ENCODE measurements around the gene AP1G2. TPM values are rescaled to one million over a fixed set of nuclear protein-coding genes. Genes with fewer than 3 reads are reported as not detected.

The AP1G2 gene
- total and polyA plus RNA-seq, 2 of the 13 experiments (the other 11 are each of a cell fraction or from before 2014, with no cell fraction given), result 96.9 to 611 TPM

- TF ChIP-seq ZNF878 (CRISPR knock-in tag; IDR thresholded peaks at IDR 0.05), result no peak
- peak; percentile 57; the same call in 1 of the 2 replicates for TF ChIP-seq RXRB (CRISPR knock-in tag; IDR thresholded peaks at IDR 0.05; ENCODE audit: borderline replicate concordance)
- peak; percentile 95 for TF ChIP-seq ZNF772 (CRISPR knock-in tag; IDR thresholded peaks at IDR 0.05)
- peak; percentile 74; the same call in 1 of the 2 replicates for TF ChIP-seq POGZ (CRISPR knock-in tag; IDR thresholded peaks at IDR 0.05)
- no peak for TF ChIP-seq ATF7 (IDR thresholded peaks at IDR 0.05)
- TF ChIP-seq ATF7 (CRISPR knock-in tag; IDR thresholded peaks at IDR 0.05), result no peak; the same call in 1 of the 2 replicates
- no peak for TF ChIP-seq MTA3 (CRISPR knock-in tag; IDR thresholded peaks at IDR 0.05)
- no peak for TF ChIP-seq ZFAT (CRISPR knock-in tag; conservative IDR thresholded peaks at IDR 0.05)
- TF ChIP-seq ZNF430 (CRISPR knock-in tag; IDR thresholded peaks at IDR 0.05), result peak; percentile 92; the same call in 1 of the 2 replicates
- TF ChIP-seq HOMEZ (CRISPR knock-in tag; IDR thresholded peaks at IDR 0.05; ENCODE audit: low read depth), result no peak; the same call in none of the 2 replicates
- no peak for TF ChIP-seq TEAD3 (CRISPR knock-in tag; optimal IDR thresholded peaks at IDR 0.05; ENCODE audit: borderline replicate concordance)
- peak; percentile 87 for TF ChIP-seq BRD4 (CRISPR knock-in tag; IDR thresholded peaks at IDR 0.05)
- TF ChIP-seq MTF2 (CRISPR knock-in tag; IDR thresholded peaks at IDR 0.05; ENCODE audit: borderline replicate concordance), result no peak; the same call in 1 of the 2 replicates
- TF ChIP-seq USF2 (IDR thresholded peaks at IDR 0.05; ENCODE audit: low read depth, low read length), result no peak
- peak; percentile 19; the same call in 1 of the 2 replicates for TF ChIP-seq USF2 (CRISPR knock-in tag; IDR thresholded peaks at IDR 0.05; ENCODE audit: borderline replicate concordance)
- TF ChIP-seq ZNF737 (CRISPR knock-in tag; IDR thresholded peaks at IDR 0.05; ENCODE audit: borderline replicate concordance), result no peak
- peak; percentile 91 for TF ChIP-seq ARID4A (CRISPR knock-in tag; IDR thresholded peaks at IDR 0.05; ENCODE audit: borderline replicate concordance)
- TF ChIP-seq ATF7-NPFF (CRISPR knock-in tag; IDR thresholded peaks at IDR 0.05; ENCODE audit: low read depth), result peak; percentile 87
- peak; percentile 55 for TF ChIP-seq ZFYVE20 (CRISPR knock-in tag; IDR thresholded peaks at IDR 0.05; ENCODE audit: borderline replicate concordance, low read depth)
- no peak; the same call in 1 of the 2 replicates for TF ChIP-seq DPF2 (CRISPR knock-in tag; IDR thresholded peaks at IDR 0.05; ENCODE audit: borderline replicate concordance, low read depth)
Observed at GRCh38 chr14:23551266-23552028, 16.1 kb downstream of the AP1G2 start, which contains the start of gene ZFHX2 (continued).
